ENCODE results near the gene HGD. TPM values are rescaled to one million over a fixed set of nuclear protein-coding genes. Genes with fewer than 3 reads are reported as not detected.

HGD gene
- total and polyA plus RNA-seq, 2 donors (not counting 1 experiment from before 2014, with no cell fraction given), result 0.75 to 0.91 TPM

DNA sequence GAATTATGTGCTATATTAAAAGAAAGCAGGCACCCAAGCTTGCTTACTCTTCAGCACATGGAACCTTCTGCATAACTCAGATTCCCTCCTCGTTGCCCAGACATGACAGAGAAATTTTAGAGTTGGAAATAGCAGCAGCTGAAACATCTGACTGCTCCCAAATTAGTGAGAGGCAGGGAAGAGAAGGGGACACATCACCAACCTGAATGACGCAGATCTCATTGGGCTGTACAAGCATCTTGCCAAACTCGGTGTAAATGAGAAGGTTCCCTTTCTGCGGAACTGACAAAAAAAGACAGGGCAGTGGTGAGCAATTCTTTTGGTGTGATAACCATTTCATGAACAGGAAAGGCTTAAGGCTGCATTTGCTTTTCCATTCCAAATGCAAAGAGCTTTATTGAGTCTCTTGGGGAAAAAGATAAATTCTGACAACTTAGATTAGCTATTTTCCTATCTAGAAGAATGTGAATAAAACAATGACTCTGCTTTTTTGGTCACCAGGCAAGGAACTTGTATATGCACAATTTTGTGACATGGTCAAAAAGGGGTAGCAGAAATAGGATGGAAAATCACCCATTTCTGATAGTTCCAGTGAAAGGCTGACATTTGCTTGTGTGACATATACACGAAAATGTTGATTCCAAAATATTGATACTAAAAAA, 35.1 kb downstream of the HGD start:
- no peak overlapping the region for H3K27ac Mint-ChIP-seq
- Histone ChIP-seq H3K4me1 (ENCODE audit: control insufficient read depth in 2 of 2, insufficient read depth in 2 of 2, low read length in 2 of 2) (no peaks in the 10 kb centered on the region), H3K27ac (ENCODE audit: low read length in 2 of 2) (no peak overlapping the region), H3K79me2 (ENCODE audit: control insufficient read depth, insufficient read depth, low read length) (no peaks in the 10 kb centered on the region), H3K4me3 (ENCODE audit: control extremely low read depth in 1 of 5, extremely low read depth in 1 of 5, insufficient read depth in 1 of 5, low read depth in 2 of 5, low read length in 4 of 5) (no peak overlapping the region), H3K36me3 (replicated peaks in 1 of 2; ENCODE audit: control extremely low read depth in 1 of 2, control insufficient read depth in 1 of 2, extremely low read depth in 1 of 2, insufficient read depth in 2 of 2, low read length in 1 of 2) (no peaks in the 10 kb centered on the region), H3K27me3 (replicated peaks in 1 of 4; ENCODE audit: control extremely low read depth in 1 of 4, control insufficient read depth in 3 of 4, insufficient read depth in 4 of 4, low read length in 3 of 4) (no peaks in the 10 kb centered on the region), H4K20me1 (ENCODE audit: control insufficient read depth, insufficient read depth, low read length, poor library complexity, severe bottlenecking) (no peaks in the 10 kb centered on the region), H3K4me2 (replicated peaks; ENCODE audit: low read depth, low read length, poor library complexity, severe bottlenecking) (no peak overlapping the region), H3K9ac (ENCODE audit: low read length) (no peak overlapping the region), H3K9me3 (ENCODE audit: control extremely low read depth in 1 of 3, control insufficient read depth in 2 of 3, insufficient read depth in 1 of 3, low read length in 2 of 3) (no peaks in the 10 kb centered on the region), H2AFZ (ENCODE audit: insufficient read depth, low read depth, low read length, poor library complexity, severe bottlenecking) (no peak overlapping the region)
- TF ChIP-seq, protein P1, sequence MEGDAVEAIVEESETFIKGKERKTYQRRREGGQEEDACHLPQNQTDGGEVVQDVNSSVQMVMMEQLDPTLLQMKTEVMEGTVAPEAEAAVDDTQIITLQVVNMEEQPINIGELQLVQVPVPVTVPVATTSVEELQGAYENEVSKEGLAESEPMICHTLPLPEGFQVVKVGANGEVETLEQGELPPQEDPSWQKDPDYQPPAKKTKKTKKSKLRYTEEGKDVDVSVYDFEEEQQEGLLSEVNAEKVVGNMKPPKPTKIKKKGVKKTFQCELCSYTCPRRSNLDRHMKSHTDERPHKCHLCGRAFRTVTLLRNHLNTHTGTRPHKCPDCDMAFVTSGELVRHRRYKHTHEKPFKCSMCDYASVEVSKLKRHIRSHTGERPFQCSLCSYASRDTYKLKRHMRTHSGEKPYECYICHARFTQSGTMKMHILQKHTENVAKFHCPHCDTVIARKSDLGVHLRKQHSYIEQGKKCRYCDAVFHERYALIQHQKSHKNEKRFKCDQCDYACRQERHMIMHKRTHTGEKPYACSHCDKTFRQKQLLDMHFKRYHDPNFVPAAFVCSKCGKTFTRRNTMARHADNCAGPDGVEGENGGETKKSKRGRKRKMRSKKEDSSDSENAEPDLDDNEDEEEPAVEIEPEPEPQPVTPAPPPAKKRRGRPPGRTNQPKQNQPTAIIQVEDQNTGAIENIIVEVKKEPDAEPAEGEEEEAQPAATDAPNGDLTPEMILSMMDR (IDR thresholded peaks at IDR 0.05), result no peak
- no peak for TF ChIP-seq EZH2 (IDR thresholded peaks at IDR 0.05; ENCODE audit: borderline replicate concordance, insufficient read depth, low read depth, low read length, poor library complexity, severe bottlenecking)
- no peak for ATAC-seq (ENCODE audit: low read depth)
- H3K4me1 Mint-ChIP-seq, result no peaks in the 10 kb centered on the region
- intact Hi-C loops (cut with micrococcal nuclease), result no loop called here
- WGBS (ENCODE audit: insufficient coverage), result 90% methylated on average over 4 of the region's 5 CpGs
- no peaks in the 10 kb centered on the region for H3K9me3 Mint-ChIP-seq (ENCODE audit: insufficient read depth)
- DNase-seq, result no peak
- peaks cover 7% of the 10 kb centered on the region for H3K27me3 Mint-ChIP-seq
- CTCF ChIA-PET, result no interaction called here
- POLR2A ChIA-PET, result no interaction called here
- no peak overlapping the region for H3K4me3 Mint-ChIP-seq

GRCh38 chr3:120645083-120645845, 36.8 kb downstream of the HGD start:
- DNase-seq (no peak), ATAC-seq (ENCODE audit: low read depth) (no peak)
- Histone ChIP-seq H3K27ac (ENCODE audit: low read length in 2 of 2) (no peak overlapping the region), H2AFZ (ENCODE audit: insufficient read depth, low read depth, low read length, poor library complexity, severe bottlenecking) (no peak overlapping the region), H3K36me3 (replicated peaks in 1 of 2; ENCODE audit: control extremely low read depth in 1 of 2, control insufficient read depth in 1 of 2, extremely low read depth in 1 of 2, insufficient read depth in 2 of 2, low read length in 1 of 2) (no peaks in the 10 kb centered on the region), H3K9me3 (ENCODE audit: control extremely low read depth in 1 of 3, control insufficient read depth in 2 of 3, insufficient read depth in 1 of 3, low read length in 2 of 3) (no peaks in the 10 kb centered on the region), H3K4me1 (ENCODE audit: control insufficient read depth in 2 of 2, insufficient read depth in 2 of 2, low read length in 2 of 2) (no peaks in the 10 kb centered on the region), H4K20me1 (ENCODE audit: control insufficient read depth, insufficient read depth, low read length, poor library complexity, severe bottlenecking) (no peaks in the 10 kb centered on the region), H3K4me3 (ENCODE audit: control extremely low read depth in 1 of 5, extremely low read depth in 1 of 5, insufficient read depth in 1 of 5, low read depth in 2 of 5, low read length in 4 of 5) (no peak overlapping the region), H3K9ac (ENCODE audit: low read length) (no peak overlapping the region), H3K4me2 (replicated peaks; ENCODE audit: low read depth, low read length, poor library complexity, severe bottlenecking) (no peak overlapping the region), H3K79me2 (ENCODE audit: control insufficient read depth, insufficient read depth, low read length) (no peaks in the 10 kb centered on the region), H3K27me3 (replicated peaks in 1 of 4; ENCODE audit: control extremely low read depth in 1 of 4, control insufficient read depth in 3 of 4, insufficient read depth in 4 of 4, low read length in 3 of 4) (no peaks in the 10 kb centered on the region)
- Mint-ChIP-seq H3K27me3 (peaks cover 10% of the 10 kb centered on the region), H3K4me3 (no peak overlapping the region), H3K9me3 (ENCODE audit: insufficient read depth) (no peaks in the 10 kb centered on the region), H3K4me1 (no peaks in the 10 kb centered on the region), H3K27ac (no peak overlapping the region)
- TF ChIP-seq EZH2 (IDR thresholded peaks at IDR 0.05; ENCODE audit: borderline replicate concordance, insufficient read depth, low read depth, low read length, poor library complexity, severe bottlenecking), result no peak
- TF ChIP-seq, protein P1 (IDR thresholded peaks at IDR 0.05), result no peak
- CTCF ChIA-PET, result interaction anchor here (1.0 kb wide), 1 partner anchor 11 kb away, joined by 3 read pairs; no protein-coding TSS in a partner anchor
- WGBS (ENCODE audit: insufficient coverage), result 90% methylated on average over 3 of the region's 5 CpGs
- POLR2A ChIA-PET, result no interaction called here
- intact Hi-C loops (cut with micrococcal nuclease), result no loop called here

Measured in B cell (primary cell).